Sigmoid colon (tissue), 4 donors: ENCODE data around the gene KCNH5.

ENCODE experiments used
- EP300 ChIP-seq, 4 donors: sonication (generic); formaldehyde crosslinking; IDR thresholded peaks; one replicate each; pipeline ENCODE4 v1.6.1; 2017; ENCODE audit warnings: antibody characterized with exemption in 4 of 4
- POLR2A ChIP-seq, 2 donors: fragments of 450-650 bp; IDR thresholded peaks; one replicate each; pipeline ENCODE4 v1.6.1; 2016; ENCODE audit warnings: antibody characterized with exemption in 2 of 2, mild to moderate bottlenecking in 2 of 2, moderate library complexity in 2 of 2
- TF ChIP-seq, protein P1 (sequence below), 4 experiments: fragments of 450-650 bp in 3 of 4; fragments of 200-600 bp in 1 of 4; IDR thresholded peaks; one replicate each; pipeline ENCODE4 v1.5.1; 2016 to 2019; ENCODE audit warnings: antibody characterized with exemption in 4 of 4, mild to moderate bottlenecking in 3 of 4, moderate library complexity in 2 of 4

- no peak for TF ChIP-seq EP300 (IDR thresholded peaks at IDR 0.05)
- TF ChIP-seq, protein P1, sequence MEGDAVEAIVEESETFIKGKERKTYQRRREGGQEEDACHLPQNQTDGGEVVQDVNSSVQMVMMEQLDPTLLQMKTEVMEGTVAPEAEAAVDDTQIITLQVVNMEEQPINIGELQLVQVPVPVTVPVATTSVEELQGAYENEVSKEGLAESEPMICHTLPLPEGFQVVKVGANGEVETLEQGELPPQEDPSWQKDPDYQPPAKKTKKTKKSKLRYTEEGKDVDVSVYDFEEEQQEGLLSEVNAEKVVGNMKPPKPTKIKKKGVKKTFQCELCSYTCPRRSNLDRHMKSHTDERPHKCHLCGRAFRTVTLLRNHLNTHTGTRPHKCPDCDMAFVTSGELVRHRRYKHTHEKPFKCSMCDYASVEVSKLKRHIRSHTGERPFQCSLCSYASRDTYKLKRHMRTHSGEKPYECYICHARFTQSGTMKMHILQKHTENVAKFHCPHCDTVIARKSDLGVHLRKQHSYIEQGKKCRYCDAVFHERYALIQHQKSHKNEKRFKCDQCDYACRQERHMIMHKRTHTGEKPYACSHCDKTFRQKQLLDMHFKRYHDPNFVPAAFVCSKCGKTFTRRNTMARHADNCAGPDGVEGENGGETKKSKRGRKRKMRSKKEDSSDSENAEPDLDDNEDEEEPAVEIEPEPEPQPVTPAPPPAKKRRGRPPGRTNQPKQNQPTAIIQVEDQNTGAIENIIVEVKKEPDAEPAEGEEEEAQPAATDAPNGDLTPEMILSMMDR (IDR thresholded peaks at IDR 0.05), result no peak
- no peak for TF ChIP-seq POLR2A (IDR thresholded peaks at IDR 0.05)
These were observed 190.3 kb downstream of the KCNH5 start for GRCh38 chr14:62854951-62855350.
